Measurements from ENCODE around the gene RNF31.

GRCh38 chr14:24122416-24122815 lies 24.9 kb upstream of the RNF31 start:
- TF ChIP-seq YY1 (IDR thresholded peaks at IDR 0.05; ENCODE audit: insufficient read depth, insufficient read length) (no peak), ZNF274 (IDR thresholded peaks at IDR 0.05; ENCODE audit: low read depth, low read length) (no peak), SUZ12 (IDR thresholded peaks at IDR 0.05; ENCODE audit: extremely low read depth, insufficient read depth, insufficient read length) (no peak)

Measured in NT2/D1 (cell line).